HepG2 (cell line): ENCODE data around the gene THSD4. TPM values are rescaled to one million over a fixed set of nuclear protein-coding genes. Genes with fewer than 3 reads are reported as not detected.

ENCODE experiments used
- ATAC-seq: fragments of 200-7000 bp; cut with Tn5 transposase; 3 replicates; pipeline ENCODE4 v1.9.1; 2020; ENCODE audit warnings: mild to moderate bottlenecking, moderate library complexity
- BruUV-seq: library from RNA; stranded (reverse); fragments of 400-500 nt; replicated peaks from 2 replicates; lab custom pipeline; 2021; lab: Mats Ljungman, UMichigan
- CTCF ChIA-PET: fragments of 300-600 bp; formaldehyde crosslinking; extraction: SDS; loops from one replicate; lab custom pipeline; 2021; ENCODE audit warnings: low total read pairs, inconsistent platforms, low intra/inter-chr PET ratio; lab: Yijun Ruan, JAX
- POLR2A ChIA-PET: fragments of 350-600 bp; sonication (Branson Sonifier 250); formaldehyde crosslinking; loops from one replicate; lab custom pipeline; 2020; ENCODE audit warnings: antibody characterized with exemption, inconsistent platforms; lab: Yijun Ruan, JAX
- DNase-seq: peaks from one replicate; pipeline ENCODE4 v3.0.0-alpha.2; 2015; ENCODE audit warnings: low spot score
- FAIRE-seq: peaks from 3 replicates; lab custom pipeline; 2011; peaks lifted over from hg19 to GRCh38; lab: Jason Lieb, UNC
- H2AFZ ChIP-seq: one replicate; pipeline ENCODE4 v1.6.1; 2011; ENCODE audit warnings: low read length, inconsistent platforms
- H3K27ac ChIP-seq: fragments of 300-600 bp; 3 replicates; pipeline ENCODE4 v1.8.0; 2011; ENCODE audit warnings: mixed run types, mild to moderate bottlenecking, mixed read lengths, low read length, inconsistent platforms; ENCODE audit not compliant: insufficient read depth; ENCODE audit errors: extremely low read length
- H3K27me3 ChIP-seq, 2 experiments: fragments of 200-600 bp in 1 of 2; 2 replicates in 1 of 2; 3 replicates in 1 of 2; pipeline versions ENCODE4 v1.6.0 to v1.8.0; 2011; ENCODE audit warnings: low read length in 2 of 2, mild to moderate bottlenecking in 2 of 2, moderate library complexity in 2 of 2, inconsistent platforms in 1 of 2; ENCODE audit not compliant: insufficient read depth in 2 of 2, control insufficient read depth in 1 of 2
- H3K36me3 ChIP-seq, 2 experiments: fragments of 200-600 bp in 1 of 2; replicated peaks in 1 of 2; 2 replicates in 1 of 2; 3 replicates in 1 of 2; pipeline versions ENCODE4 v1.5.1 to v1.8.0; 2011; ENCODE audit warnings: low read length in 2 of 2, inconsistent platforms in 1 of 2; ENCODE audit not compliant: insufficient read depth in 2 of 2, control insufficient read depth in 1 of 2
- H3K4me1 ChIP-seq: 2 replicates; pipeline ENCODE4 v1.5.1; 2012; ENCODE audit warnings: low read length, inconsistent platforms; ENCODE audit not compliant: insufficient read depth
- H3K4me2 ChIP-seq: 2 replicates; pipeline ENCODE4 v1.6.0; 2011; ENCODE audit warnings: low read depth, low read length, inconsistent platforms
- H3K4me3 ChIP-seq, 3 experiments: fragments of 200-600 bp in 1 of 3; sonication (generic), shearing (Covaris generic) in 1 of 3; replicated peaks in 1 of 3; 2 replicates each; pipeline ENCODE4 v1.5.1; 2011 to 2016; ENCODE audit warnings: low read length in 3 of 3, inconsistent platforms in 2 of 3, low read depth in 2 of 3, mild to moderate bottlenecking in 2 of 3, control low read depth in 1 of 3, mixed read lengths in 1 of 3; ENCODE audit not compliant: insufficient read depth in 1 of 3
- H3K79me2 ChIP-seq: one replicate; pipeline ENCODE4 v1.6.1; 2011; ENCODE audit warnings: low read length, inconsistent platforms; ENCODE audit not compliant: insufficient read depth
- H3K9ac ChIP-seq: 2 replicates; pipeline ENCODE4 v1.6.0; 2011; ENCODE audit warnings: mild to moderate bottlenecking, low read depth, low read length, inconsistent platforms; ENCODE audit not compliant: insufficient read depth
- H3K9me3 ChIP-seq: 2 replicates; pipeline ENCODE4 v1.5.1; 2012; ENCODE audit warnings: mild to moderate bottlenecking, low read length
- H4K20me1 ChIP-seq: 2 replicates; pipeline ENCODE4 v1.6.0; 2011; ENCODE audit warnings: inconsistent platforms, mild to moderate bottlenecking, low read length, moderate library complexity; ENCODE audit not compliant: insufficient read depth
- ARID2 ChIP-seq: sonication (generic); formaldehyde crosslinking; IDR thresholded peaks from 2 replicates; pipeline ENCODE4 v1.8.1; 2022; ENCODE audit warnings: mild to moderate bottlenecking, missing genetic modification reagents, borderline replicate concordance
- BRCA1 ChIP-seq: sonication (generic); formaldehyde crosslinking; IDR thresholded peaks from 2 replicates; pipeline ENCODE4 v1.4.0; 2020; ENCODE audit warnings: missing genetic modification reagents
- CHD4 ChIP-seq: fragments of 200-600 bp; sonication (generic); IDR thresholded peaks from 2 replicates; pipeline ENCODE4 v1.7.0; 2017; ENCODE audit warnings: mild to moderate bottlenecking, low read length, borderline replicate concordance
- KLF6 ChIP-seq: IDR thresholded peaks from 2 replicates; pipeline ENCODE4 v1.8.0; 2016; ENCODE audit warnings: missing biosample characterization, missing genetic modification reagents
- MYNN ChIP-seq: sonication (generic); formaldehyde crosslinking; IDR thresholded peaks from 2 replicates; pipeline ENCODE4 v1.4.0; 2020; ENCODE audit warnings: mild to moderate bottlenecking, low read depth, missing genetic modification reagents
- MZF1 ChIP-seq: sonication (generic); formaldehyde crosslinking; IDR thresholded peaks from 2 replicates; pipeline ENCODE4 v1.8.1; 2023; ENCODE audit warnings: mild to moderate bottlenecking, missing genetic modification reagents, borderline replicate concordance
- POGZ ChIP-seq: sonication (generic); formaldehyde crosslinking; IDR thresholded peaks from 2 replicates; pipeline ENCODE4 v1.4.0; 2020; ENCODE audit warnings: mild to moderate bottlenecking, missing genetic modification reagents
- SPEN ChIP-seq: sonication (generic); formaldehyde crosslinking; IDR thresholded peaks from 2 replicates; pipeline ENCODE4 v1.5.1; 2020; ENCODE audit warnings: low read depth, mild to moderate bottlenecking, missing genetic modification reagents
- TAF15 ChIP-seq: fragments of 200-400 bp; formaldehyde crosslinking; IDR thresholded peaks from one replicate; pipeline ENCODE4 v1.6.1; 2018; ENCODE audit warnings: mild to moderate bottlenecking, low read depth, low read length; ENCODE audit not compliant: poor library complexity, severe bottlenecking
- ZNF180 ChIP-seq: sonication (generic); formaldehyde crosslinking; IDR thresholded peaks from 2 replicates; pipeline ENCODE4 v1.4.0; 2020; ENCODE audit warnings: low read depth, missing genetic modification reagents, borderline replicate concordance
- ZNF318 ChIP-seq: sonication (generic); formaldehyde crosslinking; IDR thresholded peaks from 2 replicates; pipeline ENCODE4 v1.4.0; 2020; ENCODE audit warnings: mild to moderate bottlenecking, missing genetic modification reagents
- ZNF501 ChIP-seq: sonication (generic); formaldehyde crosslinking; IDR thresholded peaks from 2 replicates; pipeline ENCODE4 v1.5.1; 2020; ENCODE audit warnings: mild to moderate bottlenecking, moderate library complexity, missing genetic modification reagents
- ZNF543 ChIP-seq: sonication (generic); formaldehyde crosslinking; IDR thresholded peaks from 2 replicates; pipeline ENCODE4 v1.4.0; 2020; ENCODE audit warnings: mild to moderate bottlenecking, missing genetic modification reagents
- ZNF567 ChIP-seq: sonication (generic); formaldehyde crosslinking; IDR thresholded peaks from 2 replicates; pipeline ENCODE4 v1.8.1; 2023; ENCODE audit warnings: mild to moderate bottlenecking, missing genetic modification reagents, borderline replicate concordance
- ZSCAN12 ChIP-seq: sonication (generic); formaldehyde crosslinking; IDR thresholded peaks from 2 replicates; pipeline ENCODE4 v1.9.0; 2021; ENCODE audit warnings: mild to moderate bottlenecking, missing genetic modification reagents
- WGBS: methylation state at CpG from one replicate; pipeline ENCODE4 v1.1.6; 2017; ENCODE audit warnings: low lambda C conversion rate; 5-methylcytosine and 5-hydroxymethylcytosine counted together
- in situ Hi-C: cut with HindIII; loops from 2 replicates; pipeline ENCODE4 v1.10.0; 2017; ENCODE audit warnings: low pct_unique_long_range_greater_than_20kb; ENCODE audit not compliant: extremely low pct_ligation_motif_present
- intact Hi-C: fragments of 100-400 bp; cut with micrococcal nuclease; formaldehyde crosslinking; loops from one replicate; pipeline ENCODE4 v1.10.0; 2022; ENCODE audit not compliant: unreplicated experiment
- polyA plus RNA-seq, 8 experiments: library from polyadenylated mRNA; depleted of rRNA in 3 of 8; stranded (reverse) in 7 of 8; unstranded in 1 of 8; fragments of >200 nt; fragmentation: Illumina TruSeq in 4 of 8; extraction: Trizol in 4 of 8; gene quantifications; 2 replicates each; pipeline versions ENCODE4 v1.2.1 to v1.2.3, GENCODE V29; 2011 to 2016; ENCODE audit warnings: low read depth in 4 of 8, missing spikeins in 1 of 8, mixed read lengths in 1 of 8; ENCODE audit not compliant: insufficient read depth in 1 of 8
- total RNA-seq, 5 experiments: library from RNA; depleted of rRNA; stranded (reverse); fragments of >200 nt; fragmentation: Illumina TruSeq; extraction: Trizol; gene quantifications; 2 replicates each; pipeline ENCODE4 v1.2.3, GENCODE V29; 2016; ENCODE audit warnings: low read depth in 1 of 5

Gene THSD4
- total and polyA plus RNA-seq, 2 of the 13 experiments (the other 11 are each of a cell fraction or from before 2014, with no cell fraction given) = 0.07 to 0.21 TPM

- TF ChIP-seq SPEN (CRISPR knock-in tag) (no peak), ZNF543 (CRISPR knock-in tag) (no peak), ZNF567 (CRISPR knock-in tag) (no peak), BRCA1 (no peak), ZNF180 (CRISPR knock-in tag) (no peak)
These were observed 541.9 kb downstream of the THSD4 start (continued) for GRCh38 chr15:71657141-71657540.

- POLR2A ChIA-PET = no interaction called here
- WGBS = 91% methylated on average over 7 of the region's 7 CpGs
- no peaks in the 10 kb centered on the region for H3K27me3 ChIP-seq
- FAIRE-seq (no peak), DNase-seq (no peak), ATAC-seq (no peak)
- no peak overlapping the region for H3K4me3 ChIP-seq
- intact Hi-C loops (no loop called here), in situ Hi-C loops (no loop called here)
- no TSS peak for BruUV-seq
- H3K27ac ChIP-seq = no peak overlapping the region
- H3K79me2 ChIP-seq = no peaks in the 10 kb centered on the region
- H3K9ac ChIP-seq = no peak overlapping the region
- H4K20me1 ChIP-seq = no peaks in the 10 kb centered on the region
- CTCF ChIA-PET = no interaction called here
- H2AFZ ChIP-seq = no peak overlapping the region
- H3K9me3 ChIP-seq = no peaks in the 10 kb centered on the region
- H3K36me3 ChIP-seq = no peaks in the 10 kb centered on the region
- no peak for TF ChIP-seq ARID2 (CRISPR knock-in tag)
- no peak for TF ChIP-seq ZNF318 (CRISPR knock-in tag)
- no peak for TF ChIP-seq POGZ (CRISPR knock-in tag)
- TF ChIP-seq MZF1 (CRISPR knock-in tag) = no peak
- TF ChIP-seq ZSCAN12 = no peak
- TF ChIP-seq MYNN (CRISPR knock-in tag) = no peak
- TF ChIP-seq KLF6 (CRISPR knock-in tag) = no peak
- no peak for TF ChIP-seq TAF15
- no peak for TF ChIP-seq ZNF501 (CRISPR knock-in tag)
- TF ChIP-seq CHD4 = no peak
- H3K4me1 ChIP-seq = peaks cover 100% of the 10 kb centered on the region
- no peak overlapping the region for H3K4me2 ChIP-seq
These were observed 542.8 kb downstream of the THSD4 start for GRCh38 chr15:71658036-71658435.
